Stimulated activated CD8-positive, alpha-beta memory T cell treated with anti-CD3 and anti-CD28 coated beads, Interleukin-4, amount 100 ng/mL, for 1 hour (primary cell): ENCODE measurements around the gene TMEM258.

Experiments
- DNase-seq, 2 donors: peaks; one replicate each; pipeline ENCODE4 v3.0.0-alpha.2; 2020; ENCODE audit warnings: low read depth in 2 of 2, low spot score in 1 of 2

TMEM258 gene

DNA sequence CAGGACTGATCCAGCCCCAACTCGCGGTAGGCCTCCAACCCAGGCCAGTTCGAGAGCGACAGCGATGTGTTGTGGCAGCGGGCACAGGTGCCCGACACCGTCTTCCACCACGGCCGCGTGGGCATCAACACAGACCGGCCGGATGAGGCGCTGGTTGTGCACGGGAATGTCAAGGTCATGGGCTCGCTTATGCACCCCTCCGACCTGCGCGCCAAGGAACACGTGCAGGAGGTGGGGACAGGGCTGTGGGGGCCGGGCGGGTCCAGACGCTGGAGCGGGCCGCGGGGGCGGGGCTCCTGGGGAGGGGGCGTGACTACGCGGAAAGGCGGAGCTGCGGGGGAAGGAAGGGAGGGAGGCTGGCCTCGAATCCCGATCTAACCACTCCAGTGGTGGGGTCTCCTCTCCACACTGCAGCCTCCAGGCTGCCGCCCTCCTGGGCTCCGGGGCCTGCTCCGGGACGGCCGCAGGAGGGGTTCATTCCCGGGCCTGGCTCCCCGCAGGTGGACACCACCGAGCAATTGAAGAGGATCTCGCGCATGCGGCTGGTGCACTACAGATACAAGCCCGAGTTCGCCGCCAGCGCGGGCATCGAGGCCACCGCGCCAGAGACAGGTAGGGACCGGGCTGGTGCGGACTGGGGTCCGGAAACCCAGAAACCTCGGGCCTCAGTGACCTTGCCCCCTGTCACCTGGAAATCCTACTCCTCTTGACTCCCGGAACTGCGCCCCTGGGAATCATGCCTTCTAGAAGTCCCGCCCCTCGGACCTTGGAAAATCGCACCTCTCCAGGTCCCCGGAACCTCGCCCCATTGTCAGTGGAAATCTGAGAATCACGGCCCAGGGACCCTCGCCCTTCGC is 14.9 kb downstream of the TMEM258 start:
- DNase-seq = peak in 1 of 2 donors; percentile 42

GRCh38 chr11:61776561-61777075 is 15.8 kb downstream of the TMEM258 start:
- no peak for DNase-seq

- no peak for DNase-seq
These were observed 16.5 kb downstream of the TMEM258 start for GRCh38 chr11:61775606-61776554.

- no peak for DNase-seq
These were observed 17.3 kb downstream of the TMEM258 start for GRCh38 chr11:61775106-61775505.

DNA sequence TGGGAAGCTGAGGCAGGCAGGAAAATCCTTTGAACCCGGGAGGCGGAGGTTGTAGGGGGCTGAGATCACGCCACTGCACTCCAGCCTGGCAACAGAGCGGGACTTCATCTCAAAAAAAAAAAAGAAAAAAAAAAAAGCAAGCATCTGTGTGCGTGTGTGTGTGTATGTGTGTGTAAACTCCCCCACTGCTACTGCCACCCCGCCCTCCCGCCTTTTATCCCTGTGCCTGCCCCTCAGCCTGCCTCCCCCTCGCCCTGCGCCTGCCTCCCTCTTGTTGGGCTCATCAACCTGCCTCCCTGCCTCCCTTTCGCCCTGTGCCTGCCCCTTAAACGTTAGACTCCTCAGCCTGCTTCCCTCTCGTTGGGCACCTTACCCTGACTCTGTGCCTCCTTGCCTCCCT is 18.0 kb downstream of the TMEM258 start:
- no peak for DNase-seq

GRCh38 chr11:61773809-61774208 is 18.6 kb downstream of the TMEM258 start:
- DNase-seq = no peak

DNA sequence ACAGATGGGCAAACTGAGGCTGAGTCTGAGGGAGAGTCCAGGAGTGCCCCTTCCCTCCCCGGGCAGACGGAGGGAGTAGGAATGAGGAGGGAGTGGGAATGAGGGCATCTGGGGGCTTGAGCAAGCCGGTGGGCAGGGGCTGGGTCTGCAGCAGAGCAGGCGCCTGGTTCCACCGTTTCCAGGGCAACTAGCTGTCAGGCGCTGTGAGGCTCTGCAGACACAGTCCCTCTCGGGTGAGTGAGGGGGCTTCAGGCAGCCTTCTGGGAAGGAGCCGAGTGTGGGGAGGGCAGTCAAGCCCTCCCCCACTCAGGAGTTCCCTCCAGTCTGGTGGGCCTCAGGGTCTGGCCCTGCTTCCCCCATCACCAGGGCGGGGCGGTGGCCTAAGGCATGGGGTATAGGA is 19.0 kb downstream of the TMEM258 start:
- no peak for DNase-seq

GRCh38 chr11:61771985-61772455 is 20.4 kb downstream of the TMEM258 start:
- DNase-seq = no peak

DNA sequence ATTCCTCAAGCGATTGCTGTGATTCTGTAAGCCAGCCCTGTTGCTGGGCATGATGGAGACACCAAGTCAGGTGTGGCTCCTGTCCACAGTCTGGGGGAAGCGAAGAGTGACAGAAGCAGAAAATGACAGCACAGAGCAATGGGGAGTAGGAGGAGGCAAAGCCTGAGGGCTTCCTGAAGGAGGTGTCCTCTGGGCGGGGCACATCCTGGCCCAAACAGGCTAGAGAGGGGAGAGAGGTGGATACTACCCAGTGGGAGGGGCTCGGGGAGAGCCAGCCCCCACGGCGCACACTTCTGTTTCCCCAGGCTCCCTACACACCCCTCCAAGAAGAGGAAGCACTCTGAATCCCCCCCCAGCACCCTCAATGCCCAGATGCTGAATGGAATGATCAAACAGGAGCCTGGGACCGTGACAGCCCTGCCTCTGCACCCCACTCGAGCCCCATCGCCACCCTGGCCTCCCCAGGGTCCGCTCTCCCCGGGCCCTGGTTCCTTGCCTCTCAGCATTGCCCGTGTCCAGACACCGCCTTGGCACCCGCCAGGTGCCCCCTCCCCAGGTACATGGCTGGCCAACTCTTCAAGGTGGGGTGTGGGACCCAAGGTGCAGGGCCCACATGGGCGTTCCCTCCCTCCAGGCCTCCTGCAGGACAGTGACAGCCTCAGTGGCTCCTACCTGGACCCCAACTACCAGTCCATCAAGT is 21.1 kb downstream of the TMEM258 start:
- DNase-seq = no peak

- no peak for DNase-seq
These were observed 22.3 kb downstream of the TMEM258 start for GRCh38 chr11:61769946-61770683.

DNA sequence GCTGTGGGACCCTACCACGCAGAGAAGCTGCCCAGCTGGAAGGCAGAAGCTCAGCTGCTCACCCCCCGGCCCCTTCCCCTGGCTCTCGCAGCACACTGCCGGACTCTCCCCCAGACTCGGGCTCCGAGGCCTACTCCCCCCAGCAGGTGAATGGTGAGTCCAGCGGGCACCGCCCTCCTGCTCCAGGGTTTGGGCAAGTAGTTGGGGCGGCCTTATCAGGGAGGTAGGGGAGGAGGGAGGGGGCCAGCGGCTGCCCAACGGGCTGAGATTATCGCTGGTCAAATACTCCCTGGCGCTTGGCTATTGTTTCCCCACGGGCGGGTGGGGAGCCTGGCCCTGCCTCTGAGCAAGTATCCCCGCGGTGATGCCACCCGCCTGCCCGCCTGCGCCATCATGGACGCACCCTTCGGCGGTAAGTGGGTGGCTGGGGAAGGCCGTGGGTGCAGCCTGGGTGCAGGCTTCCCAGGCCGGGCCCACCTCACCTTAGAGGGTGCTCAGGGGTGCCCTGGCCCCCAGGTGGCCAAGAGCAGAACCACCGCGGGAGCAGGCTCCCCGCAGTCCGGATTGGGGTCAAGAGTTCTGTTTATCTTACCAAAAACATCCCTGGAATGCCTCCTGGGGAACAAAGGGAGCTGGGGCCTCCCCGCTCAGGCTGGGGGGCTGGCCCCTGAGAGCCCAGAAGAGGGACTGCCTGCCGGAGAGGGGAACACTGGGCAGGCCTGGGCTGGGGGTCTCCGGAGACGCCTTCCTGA is 23.1 kb downstream of the TMEM258 start:
- no peak for DNase-seq

GRCh38 chr11:61768376-61769076 is 23.9 kb downstream of the TMEM258 start:
- no peak for DNase-seq

- DNase-seq = no peak
These were observed 26.0 kb downstream of the TMEM258 start for GRCh38 chr11:61766353-61766841.

GRCh38 chr11:61765550-61766253 is 26.7 kb downstream of the TMEM258 start:
- no peak for DNase-seq

DNA sequence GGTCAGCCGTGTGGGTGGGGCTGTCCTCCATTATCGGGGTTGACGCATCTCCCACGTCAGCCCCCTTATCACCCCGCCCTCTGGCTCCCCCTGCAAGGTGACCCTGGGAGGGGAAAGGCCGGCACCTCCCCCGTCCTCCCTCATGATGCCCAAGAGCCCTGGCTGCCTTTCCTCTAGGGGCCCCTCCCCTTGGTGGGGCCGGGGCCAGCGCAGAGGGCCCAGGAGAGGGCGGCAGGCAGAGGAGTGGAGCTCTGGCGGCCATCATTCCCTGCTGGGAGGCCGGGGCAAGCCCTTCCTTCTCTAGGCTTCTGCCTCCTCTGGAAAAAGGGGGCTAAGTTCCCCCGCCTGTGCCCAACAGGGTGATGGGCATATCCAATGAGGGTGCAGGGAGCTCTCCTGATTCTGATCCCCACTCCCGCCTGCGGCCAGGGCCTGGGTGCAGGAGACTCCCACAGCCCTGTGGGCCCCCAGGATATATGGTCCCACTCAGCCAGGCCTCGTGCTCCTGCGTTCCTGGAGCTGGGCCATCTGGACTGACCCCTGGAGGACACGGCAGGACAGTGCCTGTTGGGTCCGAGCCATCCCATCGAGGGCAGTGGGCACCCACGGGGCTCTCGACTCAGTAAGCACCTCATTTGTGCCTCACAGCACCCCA is 27.7 kb downstream of the TMEM258 start:
- DNase-seq = no peak

DNA sequence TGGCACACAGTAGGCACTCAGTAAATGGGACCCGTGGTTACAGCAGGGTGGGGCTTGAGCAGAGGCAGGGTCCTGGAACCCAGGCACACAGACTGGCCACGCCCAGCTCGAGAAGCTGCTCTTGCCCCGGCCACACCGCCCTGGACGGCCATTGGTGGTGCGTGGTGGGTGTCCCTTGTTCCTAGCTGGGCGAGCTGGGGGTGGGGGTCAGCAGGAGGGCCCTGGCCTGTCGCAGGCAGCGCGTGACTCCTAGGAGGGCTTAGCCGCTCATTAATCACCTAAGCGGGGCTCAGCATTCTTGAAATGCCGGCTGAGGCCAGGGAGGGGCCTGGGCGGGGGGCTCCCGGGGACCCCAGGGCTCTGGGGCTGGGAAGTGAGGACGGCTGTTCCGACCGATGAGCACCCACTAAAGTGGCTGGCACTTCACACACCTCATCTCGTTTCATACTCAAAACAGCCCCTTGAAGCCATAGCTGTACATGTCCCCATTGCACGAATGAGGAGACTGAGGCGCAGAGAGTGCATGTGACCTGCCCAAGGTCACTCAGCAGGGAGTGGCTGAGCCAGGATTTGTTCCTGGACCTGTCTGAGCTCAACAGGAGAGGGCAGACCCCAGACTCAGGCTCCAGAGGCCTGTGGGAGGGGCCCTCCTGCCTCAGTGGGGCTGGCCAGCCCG is 28.3 kb downstream of the TMEM258 start:
- DNase-seq = no peak

GRCh38 chr11:61762798-61763197 is 29.6 kb downstream of the TMEM258 start:
- no peak for DNase-seq
